ENCODE data around the gene CD46. TPM values are rescaled to one million over a fixed set of nuclear protein-coding genes. Genes with fewer than 3 reads are reported as not detected.
A peak's percentile ranks its signal among the peaks of the same experiment; 100 is the strongest.

Gene CD46
- total RNA-seq, 1 donor from 2014 or later: 214 TPM

DNA sequence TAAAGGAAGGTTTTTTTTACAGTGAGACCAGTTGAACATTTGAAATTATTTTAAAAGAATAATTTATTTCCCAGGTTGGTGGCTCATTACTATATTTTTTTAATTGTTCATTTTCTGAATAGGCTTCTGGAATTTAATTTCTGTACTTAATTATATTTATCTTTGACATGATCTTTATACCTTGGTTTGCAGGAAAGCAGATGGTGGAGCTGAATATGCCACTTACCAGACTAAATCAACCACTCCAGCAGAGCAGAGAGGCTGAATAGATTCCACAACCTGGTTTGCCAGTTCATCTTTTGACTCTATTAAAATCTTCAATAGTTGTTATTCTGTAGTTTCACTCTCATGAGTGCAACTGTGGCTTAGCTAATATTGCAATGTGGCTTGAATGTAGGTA lies 41.5 kb downstream of the CD46 start:
- H3K4me1 Mint-ChIP-seq (ENCODE audit: low read depth): peaks cover 8% of the 10 kb centered on the region
- H3K4me3 Mint-ChIP-seq (ENCODE audit: low read depth): no peak overlapping the region
- no peaks in the 10 kb centered on the region for H3K27me3 Mint-ChIP-seq
- H3K36me3 Mint-ChIP-seq (ENCODE audit: insufficient read depth): peaks cover 6% of the 10 kb centered on the region
- H3K27ac Mint-ChIP-seq: no peak overlapping the region
- DNase-seq (ENCODE audit: low spot score, unreplicated experiment): no peak
- H3K9me3 Mint-ChIP-seq (ENCODE audit: low read depth): no peaks in the 10 kb centered on the region
- TF ChIP-seq, protein P1, sequence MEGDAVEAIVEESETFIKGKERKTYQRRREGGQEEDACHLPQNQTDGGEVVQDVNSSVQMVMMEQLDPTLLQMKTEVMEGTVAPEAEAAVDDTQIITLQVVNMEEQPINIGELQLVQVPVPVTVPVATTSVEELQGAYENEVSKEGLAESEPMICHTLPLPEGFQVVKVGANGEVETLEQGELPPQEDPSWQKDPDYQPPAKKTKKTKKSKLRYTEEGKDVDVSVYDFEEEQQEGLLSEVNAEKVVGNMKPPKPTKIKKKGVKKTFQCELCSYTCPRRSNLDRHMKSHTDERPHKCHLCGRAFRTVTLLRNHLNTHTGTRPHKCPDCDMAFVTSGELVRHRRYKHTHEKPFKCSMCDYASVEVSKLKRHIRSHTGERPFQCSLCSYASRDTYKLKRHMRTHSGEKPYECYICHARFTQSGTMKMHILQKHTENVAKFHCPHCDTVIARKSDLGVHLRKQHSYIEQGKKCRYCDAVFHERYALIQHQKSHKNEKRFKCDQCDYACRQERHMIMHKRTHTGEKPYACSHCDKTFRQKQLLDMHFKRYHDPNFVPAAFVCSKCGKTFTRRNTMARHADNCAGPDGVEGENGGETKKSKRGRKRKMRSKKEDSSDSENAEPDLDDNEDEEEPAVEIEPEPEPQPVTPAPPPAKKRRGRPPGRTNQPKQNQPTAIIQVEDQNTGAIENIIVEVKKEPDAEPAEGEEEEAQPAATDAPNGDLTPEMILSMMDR (IDR thresholded peaks at IDR 0.05; ENCODE audit: unreplicated experiment): no peak

- peaks cover 3% of the 10 kb centered on the region for H3K36me3 Mint-ChIP-seq (ENCODE audit: insufficient read depth)
These were observed 43.0 kb downstream of the CD46 start for GRCh38 chr1:207794861-207795260.

DNA sequence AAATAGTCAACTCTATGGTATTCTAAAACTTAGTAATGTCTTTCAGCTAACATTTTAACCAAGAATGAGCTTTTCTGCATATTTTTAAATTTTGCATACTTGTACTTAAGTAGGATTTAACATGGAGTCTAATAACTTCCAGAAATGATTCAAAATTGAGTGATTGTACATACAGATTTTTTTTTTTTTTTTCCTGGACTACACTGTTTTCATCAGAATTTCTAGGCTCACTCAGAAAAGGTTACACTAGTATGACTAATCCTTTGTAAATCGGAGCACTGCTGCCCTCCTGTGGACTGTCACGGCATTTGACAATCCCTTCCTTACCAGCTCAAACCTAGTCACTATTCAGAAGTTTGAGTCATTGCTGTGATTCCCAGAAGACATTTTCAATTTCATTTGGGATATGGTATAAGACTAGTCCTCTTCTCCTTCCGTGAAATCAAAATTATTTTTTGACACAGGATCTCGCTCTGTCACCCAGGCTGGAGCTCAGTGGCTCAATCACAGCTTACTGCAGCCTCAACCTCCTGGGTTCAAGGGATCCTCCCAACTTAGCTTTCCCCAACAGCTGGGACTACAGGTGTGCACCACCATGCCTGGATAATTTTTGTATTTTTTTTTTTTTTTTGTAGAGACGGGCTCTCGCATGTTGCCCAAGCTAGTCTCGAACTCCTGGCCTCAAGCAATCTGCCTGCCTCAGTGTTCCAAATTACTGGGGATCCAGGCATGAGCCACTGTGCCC lies 45.5 kb downstream of the CD46 start:
- peaks cover 1% of the 10 kb centered on the region for H3K36me3 Mint-ChIP-seq (ENCODE audit: insufficient read depth)
- H3K27me3 Mint-ChIP-seq: no peaks in the 10 kb centered on the region
- TF ChIP-seq, protein P1 (IDR thresholded peaks at IDR 0.05; ENCODE audit: unreplicated experiment): peak; percentile 81
- no peak overlapping the region for H3K4me3 Mint-ChIP-seq (ENCODE audit: low read depth)
- H3K9me3 Mint-ChIP-seq (ENCODE audit: low read depth): no peaks in the 10 kb centered on the region
- DNase-seq (ENCODE audit: low spot score, unreplicated experiment): peak; percentile 50
- peak overlapping the region; percentile 57 for H3K27ac Mint-ChIP-seq
- H3K4me1 Mint-ChIP-seq (ENCODE audit: low read depth): no peaks in the 10 kb centered on the region

More at GRCh38 chr1:207794861-207795260, 43.0 kb downstream of the CD46 start:
- H3K27ac Mint-ChIP-seq: no peak overlapping the region
- no peak for DNase-seq (ENCODE audit: low spot score, unreplicated experiment)
- H3K9me3 Mint-ChIP-seq (ENCODE audit: low read depth): no peaks in the 10 kb centered on the region
- H3K27me3 Mint-ChIP-seq: no peaks in the 10 kb centered on the region
- TF ChIP-seq, protein P1 (IDR thresholded peaks at IDR 0.05; ENCODE audit: unreplicated experiment): no peak
- peaks cover 6% of the 10 kb centered on the region for H3K4me1 Mint-ChIP-seq (ENCODE audit: low read depth)
- no peak overlapping the region for H3K4me3 Mint-ChIP-seq (ENCODE audit: low read depth)

- H3K27ac Mint-ChIP-seq: peak overlapping the region; percentile 69
- DNase-seq (ENCODE audit: low spot score, unreplicated experiment): no peak
- TF ChIP-seq, protein P1 (IDR thresholded peaks at IDR 0.05; ENCODE audit: unreplicated experiment): no peak
- H3K4me1 Mint-ChIP-seq (ENCODE audit: low read depth): no peaks in the 10 kb centered on the region
- H3K4me3 Mint-ChIP-seq (ENCODE audit: low read depth): no peak overlapping the region
- peaks cover 1% of the 10 kb centered on the region for H3K36me3 Mint-ChIP-seq (ENCODE audit: insufficient read depth)
- H3K27me3 Mint-ChIP-seq: no peaks in the 10 kb centered on the region
- no peaks in the 10 kb centered on the region for H3K9me3 Mint-ChIP-seq (ENCODE audit: low read depth)
These were observed 47.0 kb downstream of the CD46 start for GRCh38 chr1:207798847-207799246.

DNA sequence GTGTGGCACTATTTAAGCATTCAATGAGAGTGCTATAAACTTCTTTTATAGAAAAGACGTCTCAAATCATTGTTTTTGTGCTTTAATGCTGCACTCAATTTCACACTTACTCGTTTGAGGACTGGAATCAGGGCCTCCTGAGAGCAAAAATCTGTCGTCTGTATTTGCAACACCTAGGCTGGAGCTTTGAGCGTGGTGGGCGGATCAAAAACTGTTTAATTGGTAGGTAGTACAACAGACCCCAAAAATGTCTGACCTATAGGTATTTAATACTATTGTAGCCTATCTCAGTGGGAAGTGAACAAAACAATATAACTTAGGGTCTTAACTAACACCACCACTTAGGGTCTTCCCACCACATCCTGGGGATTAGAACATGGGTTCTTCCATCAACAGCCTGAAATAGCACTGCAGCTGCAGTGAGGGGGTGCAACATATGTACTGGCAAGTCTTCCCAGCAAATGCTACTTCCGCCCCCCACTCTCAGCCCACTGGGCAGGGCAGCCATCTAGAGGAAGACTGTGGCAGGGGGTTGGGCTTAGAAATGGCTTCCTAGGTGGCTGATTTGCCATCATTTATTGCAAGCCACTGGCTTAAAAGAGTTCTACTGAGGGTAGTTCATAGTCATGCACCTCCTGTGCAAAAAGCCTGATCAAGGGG lies 48.3 kb downstream of the CD46 start:
- H3K27ac Mint-ChIP-seq: peak overlapping the region; percentile 38
- peaks cover 1% of the 10 kb centered on the region for H3K36me3 Mint-ChIP-seq (ENCODE audit: insufficient read depth)
- H3K9me3 Mint-ChIP-seq (ENCODE audit: low read depth): no peaks in the 10 kb centered on the region
- H3K4me3 Mint-ChIP-seq (ENCODE audit: low read depth): no peak overlapping the region
- no peak for DNase-seq (ENCODE audit: low spot score, unreplicated experiment)
- H3K27me3 Mint-ChIP-seq: no peaks in the 10 kb centered on the region
- no peaks in the 10 kb centered on the region for H3K4me1 Mint-ChIP-seq (ENCODE audit: low read depth)
- TF ChIP-seq, protein P1 (IDR thresholded peaks at IDR 0.05; ENCODE audit: unreplicated experiment): no peak
